RWPE1 (cell line): ENCODE data around the gene MARCHF3.

Source experiments
- CTCF ChIA-PET: fragments of 350-600 bp; sonication (Branson Sonifier 250); formaldehyde crosslinking; extraction: SDS; loops from one replicate; lab custom pipeline; 2021; lab: Yijun Ruan, JAX
- POLR2A ChIA-PET: fragments of 400-600 bp; formaldehyde crosslinking; extraction: SDS; loops from one replicate; lab custom pipeline; 2020; ENCODE audit warnings: antibody characterized with exemption; ENCODE audit not compliant: low non-redundant PET; lab: Yijun Ruan, JAX
- DNase-seq: peaks from one replicate; pipeline ENCODE4 v3.0.0; 2012; ENCODE audit warnings: low spot score
- H3K27ac ChIP-seq: fragments of 450-650 bp; 2 replicates; pipeline ENCODE4 v1.5.1; 2017
- CTCF ChIP-seq: fragments of 450-650 bp; conservative IDR thresholded peaks from 2 replicates; pipeline ENCODE4 v1.5.1; 2017; ENCODE audit warnings: low read depth, mild to moderate bottlenecking

The MARCHF3 gene

GRCh38 chr5:127030259-127031146 is at the start of gene MARCHF3:
TSS of gene MARCHF3 (minus strand) at chr5:127030558. CDS start at chr5:126918171, 112,387 bp downstream.
- ChIA-PET POLR2A (interaction anchor here (0.5 kb wide), 1 partner anchor 88 kb away, joined by 3 read pairs; no protein-coding TSS in a partner anchor), CTCF (interaction anchor here (0.5 to 1.5 kb wide), 8 partner anchors 38 to 329 kb away, joined by 3 to 4 read pairs (median 3); no protein-coding TSS in a partner anchor)
- peak within 1 kb of the TSS; percentile 69 for H3K27ac ChIP-seq
- peak; percentile 28; the same call in 1 of the 2 replicates for TF ChIP-seq CTCF
- DNase-seq, result peak; percentile 98

GRCh38 chr5:127079994-127080491 is 49.7 kb upstream of the MARCHF3 start:
- CTCF ChIA-PET, result no interaction called here
- POLR2A ChIA-PET, result no interaction called here
- peak overlapping the region; percentile 41; the same call in 1 of the 2 replicates for H3K27ac ChIP-seq
- DNase-seq, result peak; percentile 70
- TF ChIP-seq CTCF, result no peak

GRCh38 chr5:127077366-127077765 is 47.0 kb upstream of the MARCHF3 start:
- no peak for DNase-seq
- CTCF ChIA-PET, result no interaction called here
- POLR2A ChIA-PET, result no interaction called here
- TF ChIP-seq CTCF, result no peak
- no peak overlapping the region for H3K27ac ChIP-seq

- TF ChIP-seq CTCF, result no peak
- CTCF ChIA-PET, result interaction anchor here (0.7 kb wide), 1 partner anchor 556 kb away, joined by 5 read pairs; no protein-coding TSS in a partner anchor
- peak; percentile 24 for DNase-seq
- POLR2A ChIA-PET, result no interaction called here
- no peak overlapping the region for H3K27ac ChIP-seq
Observed at GRCh38 chr5:127076315-127077129, 46.2 kb upstream of the MARCHF3 start.

GRCh38 chr5:127074466-127074865 is 44.1 kb upstream of the MARCHF3 start:
- no peak overlapping the region for H3K27ac ChIP-seq
- ChIA-PET POLR2A (no interaction called here), CTCF (interaction anchor here (0.6 to 0.7 kb wide), 2 partner anchors 983 to 1499 kb away, joined by 3 to 5 read pairs; no protein-coding TSS in a partner anchor)
- DNase-seq, result no peak
- no peak for TF ChIP-seq CTCF
